ENCODE results near the gene PSMA3. TPM values are rescaled to one million over a fixed set of nuclear protein-coding genes. Genes with fewer than 3 reads are reported as not detected.

The PSMA3 gene
- total RNA-seq, 4 donors from 2014 or later: 78.4 to 92.2 (median 82.4) TPM

GRCh38 chr14:58313699-58314098 is 69.1 kb downstream of the PSMA3 start:
- DNase-seq (ENCODE audit: low spot score in 2 of 2): no peak
- Histone ChIP-seq H3K4me1 (no peaks in the 10 kb centered on the region), H3K27me3 (no peaks in the 10 kb centered on the region), H3K36me3 (peaks cover 43% of the 10 kb centered on the region), H3K27ac (no peak overlapping the region), H3K4me3 (no peak overlapping the region), H3K9me3 (no peaks in the 10 kb centered on the region)
- TF ChIP-seq POLR2AphosphoS5 (IDR thresholded peaks at IDR 0.05) (no peak), POLR2A (IDR thresholded peaks at IDR 0.05) (no peak), CTCF (IDR thresholded peaks at IDR 0.05) (no peak), EP300 (IDR thresholded peaks at IDR 0.05) (no peak)
- WGBS: 50% methylated on average over 1 of the region's 1 CpG

- Histone ChIP-seq H3K36me3 (peaks cover 57% of the 10 kb centered on the region), H3K27ac (no peak overlapping the region), H3K4me3 (no peak overlapping the region), H3K4me1 (no peaks in the 10 kb centered on the region), H3K27me3 (no peaks in the 10 kb centered on the region), H3K9me3 (no peaks in the 10 kb centered on the region)
- no peak for DNase-seq (ENCODE audit: low spot score in 2 of 2)
- 50% methylated on average over 1 of the region's 1 CpG for WGBS
- TF ChIP-seq POLR2AphosphoS5 (IDR thresholded peaks at IDR 0.05) (no peak), EP300 (IDR thresholded peaks at IDR 0.05) (no peak), POLR2A (IDR thresholded peaks at IDR 0.05) (no peak), CTCF (IDR thresholded peaks at IDR 0.05) (no peak)
Measured at GRCh38 chr14:58315606-58316005, 71.0 kb downstream of the PSMA3 start.

Other genes with a start within 250 kb of the PSMA3 start
- gene ARMH4, start 92.6 kb upstream of the PSMA3 start, total RNA-seq: 1 to 10 TPM; 2.8 to 4.7 (median 3.7) TPM
- 10 to 100 TPM; 39.3 to 66.9 (median 54.8) TPM for gene ACTR10, start 44.7 kb upstream of the PSMA3 start, total RNA-seq
- 10 to 100 TPM; 11.0 to 42.2 (median 14.4) TPM for gene ARID4A, start 53.7 kb downstream of the PSMA3 start, total RNA-seq
- 1 to 10 TPM in 1 of 4 donors, not detected in 3; 2.7 TPM for gene TOMM20L, start 151.1 kb downstream of the PSMA3 start, total RNA-seq
- 10 to 100 TPM; 44.9 to 61.7 (median 57.6) TPM for gene TIMM9, start 182.7 kb downstream of the PSMA3 start, total RNA-seq
- gene KIAA0586, start 182.9 kb downstream of the PSMA3 start, total RNA-seq: 10 to 100 TPM; 11.1 to 37.1 (median 16.5) TPM